Loucy (cell line): ENCODE data around the gene KCNK13.

ENCODE experiments used
- CTCF ChIP-seq: fragments of 200-600 bp; sonication (generic); conservative IDR thresholded peaks from 2 replicates; pipeline ENCODE4 v1.5.1; 2014; ENCODE audit warnings: mild to moderate bottlenecking, antibody characterized with exemption, low read length
- EZH2phosphoT487 ChIP-seq: fragments of 200-600 bp; IDR thresholded peaks from 2 replicates; pipeline ENCODE4 v1.6.1; 2018; ENCODE audit warnings: antibody characterized with exemption, mild to moderate bottlenecking, moderate library complexity, borderline replicate concordance

GRCh38 chr14:90091393-90091792, 29.6 kb downstream of the KCNK13 start:
- TF ChIP-seq CTCF (no peak), EZH2phosphoT487 (no peak)
